Smooth muscle cell (in vitro differentiated cells): ENCODE measurements around the gene ERCC8. TPM values are rescaled to one million over a fixed set of nuclear protein-coding genes. Genes with fewer than 3 reads are reported as not detected.

Experiments
- DNase-seq: peaks from one replicate; lab custom pipeline; 2025; ENCODE audit not compliant: unreplicated experiment; lab: John Stamatoyannopoulos, UW
- H2AFZ ChIP-seq: fragments of 200-600 bp; sonication (generic); 2 replicates; pipeline ENCODE4 v1.6.0; 2016; ENCODE audit warnings: antibody characterized with exemption, low read depth, mild to moderate bottlenecking
- H3F3A ChIP-seq: fragments of 200-600 bp; sonication (generic); 2 replicates; pipeline ENCODE4 v1.6.0; 2017; ENCODE audit warnings: antibody characterized with exemption, low read depth
- H3K27ac ChIP-seq: fragments of 200-600 bp; sonication (generic); 2 replicates; pipeline ENCODE4 v1.5.1; 2016; ENCODE audit warnings: low read depth, mild to moderate bottlenecking
- H3K27me3 ChIP-seq: fragments of 200-600 bp; sonication (generic); 2 replicates; pipeline ENCODE4 v1.6.1; 2016; ENCODE audit warnings: low read depth, mild to moderate bottlenecking
- H3K36me3 ChIP-seq: fragments of 200-600 bp; sonication (generic); 2 replicates; pipeline ENCODE4 v1.5.1; 2016; ENCODE audit warnings: low read depth
- H3K4me1 ChIP-seq: fragments of 200-600 bp; sonication (generic); 2 replicates; pipeline ENCODE4 v1.5.1; 2016; ENCODE audit warnings: low read depth
- H3K4me2 ChIP-seq: fragments of 200-600 bp; sonication (generic); 2 replicates; pipeline ENCODE4 v1.6.0; 2016; ENCODE audit warnings: mild to moderate bottlenecking
- H3K4me3 ChIP-seq: fragments of 200-600 bp; sonication (generic); 2 replicates; pipeline ENCODE4 v1.5.1; 2016; ENCODE audit warnings: mild to moderate bottlenecking
- H3K79me2 ChIP-seq: fragments of 200-600 bp; sonication (generic); 2 replicates; pipeline ENCODE4 v1.6.0; 2016; ENCODE audit warnings: low read depth, mild to moderate bottlenecking
- H3K9ac ChIP-seq: fragments of 200-600 bp; sonication (generic); 2 replicates; pipeline ENCODE4 v1.6.0; 2016; ENCODE audit warnings: low read depth
- H3K9me3 ChIP-seq: fragments of 200-600 bp; sonication (generic); replicated peaks from 2 replicates; pipeline ENCODE4 v1.5.1; 2016; ENCODE audit warnings: low read depth
- H4K20me1 ChIP-seq: fragments of 200-600 bp; sonication (generic); 2 replicates; pipeline ENCODE4 v1.6.0; 2016; ENCODE audit warnings: low read depth
- CTCF ChIP-seq: fragments of 200-600 bp; sonication (generic); IDR thresholded peaks from 2 replicates; pipeline ENCODE4 v1.5.1; 2017; ENCODE audit warnings: borderline replicate concordance, mild to moderate bottlenecking, antibody characterized with exemption; ENCODE audit not compliant: insufficient read depth, poor library complexity, severe bottlenecking
- WGBS: methylation state at CpG from one replicate; pipeline ENCODE4 v1.1.7; 2016; ENCODE audit warnings: low lambda C conversion rate; 5-methylcytosine and 5-hydroxymethylcytosine counted together
- polyA plus RNA-seq: library from polyadenylated mRNA; unstranded; fragments of >200 nt; fragmentation: Nextera tagmentation; extraction: Ambion mirVana; gene quantifications from 2 replicates; pipeline ENCODE4 v1.2.1, GENCODE V29; 2016
- total RNA-seq: library from RNA; depleted of rRNA; stranded (reverse); fragments of >200 nt; gene quantifications from 2 replicates; pipeline ENCODE4 v1.2.3, GENCODE V29; 2014

ERCC8 gene
- total and polyA plus RNA-seq, 2 experiments from 2014 or later = 19.5 to 28.9 TPM

- DNase-seq = no peak
- no peak overlapping the region for H3K4me2 ChIP-seq
- H3K79me2 ChIP-seq = no peaks in the 10 kb centered on the region
- H3F3A ChIP-seq = no peaks in the 10 kb centered on the region
- 100% methylated on average over 2 of the region's 2 CpGs for WGBS
- H3K9me3 ChIP-seq = no peaks in the 10 kb centered on the region
- no peaks in the 10 kb centered on the region for H3K4me1 ChIP-seq
- H3K27ac ChIP-seq = no peak overlapping the region
- H3K27me3 ChIP-seq = no peaks in the 10 kb centered on the region
- no peak overlapping the region for H3K4me3 ChIP-seq
- no peak for TF ChIP-seq CTCF
- no peak overlapping the region for H2AFZ ChIP-seq
- no peaks in the 10 kb centered on the region for H4K20me1 ChIP-seq
- no peak overlapping the region for H3K9ac ChIP-seq
- H3K36me3 ChIP-seq = no peaks in the 10 kb centered on the region
These were observed 56.4 kb downstream of the ERCC8 start for GRCh38 chr5:60888359-60889061.

GRCh38 chr5:60887746-60888145, 57.1 kb downstream of the ERCC8 start:
- Histone ChIP-seq H3K79me2 (no peaks in the 10 kb centered on the region), H3K9me3 (no peaks in the 10 kb centered on the region), H3K4me1 (no peaks in the 10 kb centered on the region), H3K4me3 (no peak overlapping the region), H2AFZ (no peak overlapping the region), H3F3A (no peaks in the 10 kb centered on the region), H3K27ac (no peak overlapping the region), H4K20me1 (no peaks in the 10 kb centered on the region), H3K36me3 (no peaks in the 10 kb centered on the region), H3K4me2 (no peak overlapping the region), H3K9ac (no peak overlapping the region), H3K27me3 (no peaks in the 10 kb centered on the region)
- no peak for DNase-seq
- TF ChIP-seq CTCF = no peak
- 95% methylated on average over 2 of the region's 2 CpGs for WGBS

GRCh38 chr5:60887096-60887495, 57.8 kb downstream of the ERCC8 start:
- no peak overlapping the region for H2AFZ ChIP-seq
- no peaks in the 10 kb centered on the region for H3F3A ChIP-seq
- no peak overlapping the region for H3K4me3 ChIP-seq
- H3K9ac ChIP-seq = no peak overlapping the region
- no peak overlapping the region for H3K4me2 ChIP-seq
- TF ChIP-seq CTCF = no peak
- no peaks in the 10 kb centered on the region for H3K9me3 ChIP-seq
- H4K20me1 ChIP-seq = no peaks in the 10 kb centered on the region
- no peaks in the 10 kb centered on the region for H3K4me1 ChIP-seq
- no peaks in the 10 kb centered on the region for H3K27me3 ChIP-seq
- peaks cover under 1% of the 10 kb centered on the region for H3K36me3 ChIP-seq
- no peak overlapping the region for H3K27ac ChIP-seq
- DNase-seq = no peak
- 100% methylated on average over 1 of the region's 1 CpG for WGBS
- H3K79me2 ChIP-seq = no peaks in the 10 kb centered on the region

- Histone ChIP-seq H3K9me3 (no peaks in the 10 kb centered on the region), H3F3A (no peaks in the 10 kb centered on the region), H3K9ac (no peak overlapping the region), H3K27ac (no peak overlapping the region), H3K27me3 (no peaks in the 10 kb centered on the region), H3K79me2 (no peaks in the 10 kb centered on the region), H3K36me3 (peaks cover 3% of the 10 kb centered on the region), H2AFZ (no peak overlapping the region), H3K4me3 (no peak overlapping the region), H3K4me1 (no peaks in the 10 kb centered on the region), H3K4me2 (no peak overlapping the region), H4K20me1 (no peaks in the 10 kb centered on the region)
- TF ChIP-seq CTCF = no peak
- DNase-seq = no peak
- 89% methylated on average over 5 of the region's 5 CpGs for WGBS
These were observed 58.7 kb downstream of the ERCC8 start for GRCh38 chr5:60886158-60886557.
